Activated CD4-positive, CD25-positive, alpha-beta regulatory T cell treated with anti-CD3 and anti-CD28 coated beads, Interleukin-2, amount 50 U/mL, for 16 hours (primary cell): ENCODE data around the gene CACUL1.
"Not testable (repeated sequence)": the region's sequence is repeated elsewhere in the genome, so short reads cannot be mapped to it uniquely, and the experiment has no call there.

Source experiments
- DNase-seq: peaks from one replicate; pipeline ENCODE4 v3.0.0-alpha.2; 2020; ENCODE audit warnings: low read depth, low spot score

CACUL1 gene

DNA sequence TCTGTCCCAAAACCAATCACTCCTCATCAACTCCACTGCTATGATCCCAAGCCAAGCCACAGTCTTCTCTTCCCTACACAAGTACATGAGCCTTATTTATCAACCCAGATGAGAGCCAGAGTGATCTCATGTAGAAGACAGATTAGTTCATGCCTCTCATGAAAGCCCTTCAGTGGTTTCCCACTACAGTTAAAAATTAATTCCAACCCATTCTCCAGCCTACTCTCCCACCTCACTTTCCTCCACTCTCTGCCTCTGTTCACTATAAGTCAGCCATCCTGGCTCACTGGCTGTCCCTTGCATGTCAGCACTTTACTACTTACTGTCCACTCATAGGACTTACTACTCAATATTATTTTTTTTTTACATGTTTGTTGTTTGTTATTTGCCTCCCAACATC is 67.3 kb downstream of the CACUL1 start:
- no peak for DNase-seq

DNA sequence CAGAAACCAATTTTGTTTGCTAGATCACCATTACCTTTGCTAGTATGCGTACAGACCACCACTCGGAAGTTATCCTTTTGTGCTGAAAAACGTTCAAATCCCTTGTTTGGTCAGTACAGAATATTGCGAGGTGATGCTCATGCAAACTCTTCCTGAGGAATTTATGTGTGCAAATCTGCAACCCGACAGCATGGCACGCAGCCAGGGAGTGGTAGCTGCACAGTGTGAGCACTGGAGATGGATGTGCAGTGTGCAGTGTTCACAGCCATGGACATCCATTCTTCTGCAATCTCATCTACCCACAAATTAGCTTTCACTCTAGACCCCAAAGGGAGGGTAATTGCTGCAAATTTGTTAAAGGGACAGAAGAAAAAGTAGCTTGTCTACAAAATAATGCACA is 72.2 kb downstream of the CACUL1 start:
- no peak for DNase-seq

DNA sequence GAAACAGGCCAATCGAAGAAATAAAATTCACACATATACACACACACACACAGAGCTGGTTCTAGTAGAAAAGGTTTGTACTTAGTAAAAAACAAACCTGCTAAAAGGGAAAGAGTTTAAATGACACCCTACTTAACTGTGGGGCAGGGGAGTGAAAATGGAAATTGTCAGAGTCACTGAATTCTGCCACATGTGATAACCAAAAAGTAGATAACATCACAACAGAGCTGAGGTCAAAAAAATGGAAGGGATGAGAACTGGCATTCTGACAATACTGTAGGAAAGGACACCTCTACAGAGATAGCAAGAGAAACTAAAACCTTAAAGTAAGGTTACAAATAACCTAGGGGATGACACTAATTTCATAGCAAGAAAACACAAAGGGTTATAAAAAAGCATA is 74.6 kb downstream of the CACUL1 start:
- no peak for DNase-seq

DNA sequence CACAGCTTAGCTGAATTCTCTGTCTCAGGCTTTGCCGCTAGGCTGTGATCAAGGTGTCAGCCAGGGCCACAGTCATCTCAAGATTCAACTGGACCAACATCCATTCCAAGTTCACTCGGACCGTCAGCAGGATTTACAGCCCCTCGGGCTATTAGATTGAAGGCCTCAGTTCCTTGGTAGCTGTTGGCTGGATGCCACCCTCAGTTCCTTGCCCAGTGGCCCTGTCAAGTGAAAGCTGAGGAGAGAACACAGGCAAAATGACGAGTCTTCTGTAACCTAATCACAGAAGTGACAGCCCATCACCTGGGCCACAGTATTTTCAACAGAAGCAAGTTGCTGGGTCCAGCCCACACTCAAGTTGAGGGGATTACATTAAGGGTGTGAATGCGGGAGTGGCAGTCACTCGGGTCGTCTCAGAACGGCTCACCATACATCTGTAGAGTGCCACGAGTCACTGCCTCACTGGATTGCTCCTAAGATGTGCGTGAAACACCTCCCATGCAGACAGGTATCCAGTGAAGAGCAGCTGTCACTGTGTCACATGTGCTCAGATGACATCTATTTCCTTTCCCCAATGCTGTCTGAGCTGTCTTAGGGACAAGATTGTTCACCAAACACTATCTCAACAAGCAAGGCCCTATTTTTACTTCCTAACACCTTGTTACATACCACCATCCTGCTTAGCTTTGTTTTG is 80.4 kb downstream of the CACUL1 start:
- DNase-seq, result no peak

DNA sequence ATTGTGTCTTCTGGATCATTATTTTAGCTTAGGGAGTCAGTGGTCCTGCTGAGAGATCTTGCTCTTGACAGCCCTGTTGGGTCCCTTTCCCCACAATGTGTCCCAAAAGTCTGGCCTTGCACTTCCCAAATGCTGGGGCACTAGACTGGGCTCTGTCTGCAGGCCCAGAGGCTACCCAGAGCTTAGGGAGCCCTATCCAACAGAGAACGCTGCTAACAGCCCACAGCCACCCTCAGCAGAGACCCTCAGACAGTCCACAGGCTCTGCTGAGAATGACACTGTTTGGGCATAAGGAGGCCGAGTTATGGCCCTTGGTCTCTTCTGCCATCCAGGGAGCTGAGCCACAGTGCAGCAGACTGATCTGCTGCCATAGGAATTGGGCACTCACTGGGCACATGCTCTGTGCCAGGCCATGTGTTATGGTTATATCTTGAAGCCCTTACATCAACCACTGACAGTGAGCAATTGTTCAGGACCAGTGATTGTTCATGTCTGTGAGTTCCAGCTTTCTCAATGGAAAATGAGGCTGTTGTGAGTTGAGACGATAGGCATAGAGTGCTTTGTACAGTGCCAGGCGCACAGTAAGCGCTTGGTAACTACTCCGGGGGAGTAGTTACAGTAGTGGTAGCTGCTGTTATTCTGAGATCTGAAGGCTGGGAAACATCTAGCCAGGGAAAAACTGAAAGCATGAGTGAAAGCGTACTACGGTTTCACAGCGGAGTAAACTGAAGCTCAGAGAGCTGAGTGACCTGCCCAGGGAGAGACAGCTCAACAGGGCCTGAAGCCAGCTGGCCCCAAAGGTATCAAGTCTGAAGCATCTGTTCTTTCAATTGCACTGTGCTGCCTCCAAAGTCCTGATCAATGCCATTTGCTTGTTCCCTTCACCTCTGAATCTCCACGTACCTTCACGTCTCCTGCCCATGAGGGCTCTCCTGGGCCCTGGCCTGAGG is 81.7 kb downstream of the CACUL1 start:
- no peak for DNase-seq

DNA sequence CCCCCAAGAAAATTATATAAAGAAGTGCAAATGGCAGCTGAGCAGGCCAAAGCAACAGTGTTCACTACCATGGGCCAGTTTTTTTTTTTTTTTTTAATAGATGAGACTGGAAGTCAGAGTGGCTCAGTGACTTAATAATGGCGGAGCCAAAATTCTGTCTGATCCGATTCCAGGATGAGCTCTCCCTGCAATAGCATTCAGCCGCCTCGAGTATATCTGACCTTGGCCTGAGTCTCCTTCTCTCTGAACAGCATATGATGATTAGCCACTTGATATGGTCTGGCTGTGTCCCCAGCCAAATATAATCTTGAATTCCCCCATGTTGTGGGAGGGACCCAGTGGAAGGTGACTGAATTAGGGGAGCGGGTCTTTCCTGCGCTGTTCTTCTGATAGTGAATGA is 82.6 kb downstream of the CACUL1 start:
- DNase-seq, result no peak

DNA sequence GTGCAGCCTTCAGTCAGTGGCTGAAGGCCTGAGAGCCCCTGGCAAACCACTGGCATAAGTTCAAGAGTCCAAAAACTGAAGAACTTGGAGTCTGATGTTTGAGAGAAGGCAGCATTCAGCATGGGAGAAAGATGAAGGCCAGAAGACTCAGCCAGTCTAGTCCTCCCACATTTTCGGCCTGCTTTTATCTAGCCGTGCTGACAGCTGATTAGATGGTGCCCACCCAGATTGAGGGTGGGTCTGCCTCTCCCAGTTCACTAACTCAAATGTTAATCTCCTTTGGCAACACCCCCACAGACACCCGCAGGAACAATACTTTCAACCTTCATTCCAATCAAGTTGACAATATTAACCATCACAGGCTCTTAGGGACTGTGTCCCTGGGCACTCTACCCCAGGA is 83.5 kb downstream of the CACUL1 start:
- not testable (repeated sequence) for DNase-seq

DNA sequence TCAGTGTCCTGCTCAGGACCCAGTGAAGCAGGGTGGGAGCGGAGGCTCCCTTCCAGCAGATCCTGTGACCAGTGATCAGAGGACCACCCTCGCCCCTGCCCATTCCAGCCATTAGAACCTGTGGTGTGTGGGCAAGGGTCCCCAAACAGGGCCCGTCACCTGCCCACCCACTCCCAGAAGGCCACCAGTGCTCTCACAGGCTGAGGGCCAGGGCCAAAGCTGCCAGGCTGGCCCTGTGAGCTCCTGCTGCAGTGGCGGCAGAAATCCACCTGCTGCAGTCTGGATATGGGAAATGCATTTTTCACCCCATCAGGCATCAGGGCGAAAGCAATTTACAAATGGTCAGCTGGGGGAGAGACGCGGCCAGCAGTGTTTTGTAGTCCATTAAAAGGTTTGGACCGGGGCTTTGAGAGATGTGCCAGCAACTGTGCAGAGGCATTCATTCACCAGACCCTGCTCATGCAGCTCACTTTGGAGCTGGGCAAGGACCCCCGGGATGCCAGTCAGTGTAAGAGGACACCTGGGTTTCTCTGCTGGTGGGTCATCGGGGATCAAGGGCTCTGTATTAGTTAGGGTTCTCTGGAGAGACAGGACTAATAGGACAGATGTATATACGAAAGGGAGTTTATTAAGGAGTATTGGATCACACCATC is 84.2 kb downstream of the CACUL1 start:
- no peak for DNase-seq

DNA sequence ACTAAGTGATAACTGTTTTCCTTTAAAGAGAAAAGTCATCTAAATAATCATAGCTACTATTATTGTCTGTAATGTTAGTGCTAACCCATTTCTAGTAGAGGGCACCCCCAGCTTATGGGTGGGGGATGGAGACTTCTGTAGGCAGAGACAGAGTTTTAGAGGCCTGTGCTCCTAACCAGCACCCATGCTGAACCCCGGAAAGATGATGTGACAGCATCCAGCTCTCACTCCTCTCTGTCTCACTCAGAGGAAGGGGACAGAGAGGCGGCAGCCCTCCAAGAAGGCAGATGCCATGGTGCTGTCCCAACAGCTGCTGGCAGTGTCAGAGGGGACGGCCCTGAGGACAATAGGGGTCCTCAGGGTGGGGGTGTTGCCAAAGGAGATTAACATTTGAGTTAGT is 84.9 kb downstream of the CACUL1 start:
- DNase-seq, result no peak

DNA sequence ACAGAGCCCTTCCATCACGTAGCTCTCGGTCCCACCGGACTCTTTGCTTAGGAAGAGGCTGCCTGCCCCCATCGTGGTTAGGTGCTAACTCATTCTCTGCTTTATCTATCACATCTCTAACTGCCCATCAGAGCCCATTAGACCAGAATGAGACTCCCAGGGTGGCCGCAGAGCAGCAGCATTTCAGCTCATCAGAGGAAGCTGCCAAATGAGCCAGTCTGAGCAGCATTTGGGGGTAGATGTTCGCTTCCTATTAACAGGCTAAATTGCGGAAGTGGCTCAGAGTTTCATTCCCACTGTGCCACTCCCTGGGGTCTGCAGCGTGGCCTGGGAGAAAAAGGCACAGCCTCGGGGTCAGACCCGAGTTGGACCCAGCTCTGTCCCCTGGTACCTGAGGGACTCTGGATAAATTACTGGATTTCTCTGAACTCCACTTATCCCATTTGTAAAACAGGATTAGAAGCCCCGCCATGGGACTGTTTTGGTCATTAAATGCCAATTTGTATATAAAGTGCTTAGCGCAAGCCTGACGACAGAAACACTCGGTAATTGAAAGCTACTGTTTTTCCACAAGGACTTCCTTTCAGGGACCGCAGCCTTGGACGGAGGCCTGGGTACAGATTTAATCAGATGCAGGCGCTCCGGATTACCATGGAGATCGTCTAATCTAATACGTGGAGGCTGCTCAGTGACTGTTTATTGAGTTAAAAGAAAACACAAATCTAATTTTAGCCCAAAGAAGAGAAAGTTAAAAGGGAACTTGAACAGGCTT is 85.6 kb downstream of the CACUL1 start:
- DNase-seq, result no peak

DNA sequence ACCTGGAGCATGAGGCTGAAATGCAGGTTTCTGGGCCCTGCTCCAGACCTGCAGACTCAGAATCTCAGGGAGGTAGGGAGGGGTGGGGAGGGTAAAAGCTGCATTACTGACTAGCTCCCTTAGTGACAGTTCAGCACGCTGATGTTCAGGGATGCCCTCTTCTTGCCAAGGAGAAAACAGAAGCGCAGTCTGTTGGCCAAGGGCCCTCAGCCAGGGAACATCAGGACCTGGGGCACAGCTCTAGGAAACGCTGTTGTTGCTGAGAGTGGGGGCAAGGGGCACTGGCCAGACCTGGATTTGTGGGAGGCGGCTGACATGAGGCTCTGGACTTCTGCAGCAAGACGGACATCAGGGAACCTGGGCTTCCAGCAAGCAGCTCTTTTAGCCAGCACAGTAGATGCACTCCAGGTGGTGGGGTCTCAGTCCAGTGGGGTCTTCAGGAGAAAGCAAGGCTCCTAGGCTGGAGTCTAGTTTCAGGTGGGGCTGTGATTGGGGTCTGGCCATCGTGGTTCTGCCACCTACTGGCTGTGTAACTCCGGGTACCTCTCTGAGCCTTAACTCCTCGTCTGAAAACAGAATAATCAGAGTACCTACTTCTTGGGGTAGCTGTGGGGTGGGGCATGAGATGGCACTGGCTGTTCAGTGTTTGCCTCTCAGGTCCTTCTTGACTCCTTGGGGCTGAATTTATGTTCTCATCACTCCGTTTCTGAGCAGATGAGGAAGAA is 86.4 kb downstream of the CACUL1 start:
- DNase-seq, result no peak

DNA sequence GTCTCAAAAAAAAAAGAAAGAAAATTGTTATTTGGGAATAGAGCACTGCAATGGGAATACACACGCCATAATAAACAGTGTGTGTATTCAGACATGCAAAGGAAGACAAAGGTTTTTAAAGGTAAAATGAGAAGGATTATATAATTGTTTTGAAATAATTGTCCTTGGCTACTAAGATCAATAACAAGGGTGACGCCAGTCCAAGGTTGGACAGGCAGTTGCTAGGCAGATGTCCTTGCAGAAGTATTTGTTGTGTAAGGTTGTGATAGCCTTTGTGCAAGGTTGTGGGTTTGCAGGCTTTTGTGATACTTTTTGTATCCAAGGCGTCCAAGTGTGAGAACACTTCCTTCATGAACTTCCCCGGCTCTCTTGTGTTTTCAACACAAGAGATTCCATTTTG is 87.0 kb downstream of the CACUL1 start:
- no peak for DNase-seq

DNA sequence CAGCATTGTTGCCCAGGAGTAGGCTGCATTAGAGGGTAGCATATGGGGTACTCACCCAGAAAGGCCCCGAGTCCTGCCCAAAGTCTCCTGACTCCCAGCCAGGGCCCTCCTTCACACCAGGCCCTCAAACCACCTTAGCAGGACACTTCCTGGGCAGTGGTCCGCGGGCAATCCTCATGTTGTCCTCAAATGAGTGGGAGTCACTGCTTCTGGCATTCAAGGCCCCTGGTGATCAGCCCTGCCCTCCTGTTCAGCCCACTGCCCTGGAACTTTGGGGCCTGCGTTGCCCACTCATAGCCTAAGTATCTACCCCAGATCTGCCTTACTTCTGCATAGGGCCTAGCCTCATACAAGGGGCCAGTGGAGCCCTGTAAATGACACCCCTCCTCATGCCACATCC is 88.4 kb downstream of the CACUL1 start:
- no peak for DNase-seq

DNA sequence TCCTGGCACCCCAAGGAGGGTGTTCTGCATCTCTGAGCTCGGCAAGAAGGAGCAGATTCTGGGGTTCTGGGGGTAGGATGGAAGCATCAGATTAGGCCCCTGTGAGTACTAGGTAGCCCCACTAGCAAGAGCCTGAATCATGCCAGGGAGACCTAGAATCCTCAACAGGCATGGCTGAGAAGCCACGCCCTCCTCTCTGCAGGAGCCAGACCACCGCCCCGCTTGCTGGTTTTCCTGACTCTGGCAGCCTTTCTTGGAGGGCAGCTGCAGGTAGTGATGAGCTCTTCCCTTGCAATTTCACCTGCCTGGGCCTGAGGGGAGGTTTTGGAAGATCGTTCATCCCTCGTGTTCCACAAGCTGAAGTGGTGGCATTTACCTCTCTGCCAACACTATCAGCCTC is 90.4 kb downstream of the CACUL1 start:
- no peak for DNase-seq

DNA sequence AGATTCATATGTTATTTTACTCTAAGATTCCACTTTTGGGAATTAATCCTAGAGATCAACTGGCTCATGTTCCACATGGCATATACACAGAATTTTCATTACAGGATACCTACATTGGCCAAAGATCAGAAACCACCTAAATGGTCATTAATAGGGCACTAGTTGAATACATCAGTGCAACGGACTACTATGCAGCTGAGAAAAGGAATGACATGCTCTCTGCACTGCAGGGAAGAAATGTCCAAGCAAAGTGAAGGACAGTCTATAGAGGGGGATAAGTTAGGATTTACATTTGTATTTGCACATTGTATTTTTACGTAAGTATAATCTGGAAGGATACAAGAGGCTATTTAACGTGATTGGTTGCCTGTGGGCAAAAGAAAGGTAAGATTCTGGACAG is 91.6 kb downstream of the CACUL1 start:
- no peak for DNase-seq

DNA sequence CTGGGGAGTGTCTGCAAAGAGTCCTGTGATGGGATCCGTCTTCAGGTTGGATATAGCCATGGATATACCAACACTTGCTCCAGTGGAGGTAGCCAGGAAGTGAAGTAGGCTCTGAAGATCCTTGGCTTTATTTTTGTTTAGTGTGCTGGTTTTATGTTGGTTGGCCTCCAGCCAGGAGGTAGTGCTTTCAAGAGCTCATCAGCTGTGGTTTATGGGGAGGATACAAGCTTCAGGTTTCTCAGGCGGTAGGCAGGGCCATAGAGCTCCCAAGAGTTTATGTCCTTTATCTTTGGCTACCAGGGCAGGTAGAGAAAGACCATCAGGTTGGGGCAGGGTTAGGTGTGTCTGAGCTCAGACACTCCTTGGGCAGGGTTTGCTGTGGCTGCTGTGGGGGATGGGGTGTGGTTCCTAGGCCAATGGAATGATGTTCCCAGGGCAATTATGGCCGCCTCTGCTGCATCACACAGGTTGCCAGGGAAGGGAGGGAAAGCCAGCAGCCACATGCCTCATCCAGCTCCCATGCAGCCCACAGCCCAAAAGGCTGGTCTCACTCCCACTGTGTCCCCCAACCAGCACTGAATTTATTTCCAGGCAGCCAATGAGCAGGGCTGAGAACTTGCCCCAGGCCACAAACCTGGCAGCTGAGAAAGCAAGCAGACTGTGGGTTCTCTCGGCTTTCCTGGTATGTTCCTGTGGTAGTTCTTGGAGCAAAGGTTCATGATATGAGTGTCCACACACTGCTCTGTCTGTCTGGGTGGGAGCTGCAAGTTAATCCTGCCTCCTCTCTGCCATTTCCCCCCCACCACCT is 92.3 kb downstream of the CACUL1 start:
- DNase-seq, result no peak

DNA sequence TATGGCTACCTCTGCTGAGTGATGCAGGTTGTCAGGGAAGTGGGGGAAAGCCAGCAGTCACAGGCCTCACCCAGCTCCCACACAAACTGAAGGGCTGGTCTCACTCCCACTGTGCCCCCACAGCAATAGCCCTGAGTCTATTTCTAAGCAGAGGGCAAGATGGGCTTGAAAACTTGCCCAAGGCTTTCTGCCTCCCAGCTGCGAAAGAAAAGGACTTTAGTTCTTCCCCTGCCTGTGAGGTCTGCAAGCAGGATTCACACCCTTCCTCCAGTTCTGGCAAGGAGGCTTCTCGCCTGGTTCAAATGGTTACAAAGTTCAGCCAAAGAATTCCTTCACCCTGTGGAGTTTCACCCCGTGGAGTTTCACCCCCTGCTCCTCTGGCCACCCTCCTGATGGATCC is 96.0 kb downstream of the CACUL1 start:
- no peak for DNase-seq

DNA sequence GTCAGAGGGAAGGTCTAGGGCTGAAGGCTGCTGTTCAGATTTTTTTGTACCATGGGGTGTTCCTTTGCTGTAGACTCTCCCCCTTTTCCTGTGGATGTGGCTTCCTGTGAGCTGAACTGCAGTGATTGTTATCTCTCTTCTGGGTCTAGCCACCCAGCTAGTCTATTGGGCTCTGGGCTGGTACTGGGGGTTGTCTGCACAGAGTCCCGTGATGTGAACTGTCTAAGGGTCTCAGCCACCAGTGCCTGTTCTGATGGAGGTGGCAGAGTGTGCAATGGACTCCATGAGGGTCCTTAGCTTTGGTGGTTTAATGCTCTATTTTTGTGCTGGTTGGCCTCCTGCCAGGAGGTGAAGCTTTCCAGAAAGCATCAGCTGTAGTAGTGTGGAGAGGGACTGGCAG is 96.6 kb downstream of the CACUL1 start:
- DNase-seq, result not testable (repeated sequence)

DNA sequence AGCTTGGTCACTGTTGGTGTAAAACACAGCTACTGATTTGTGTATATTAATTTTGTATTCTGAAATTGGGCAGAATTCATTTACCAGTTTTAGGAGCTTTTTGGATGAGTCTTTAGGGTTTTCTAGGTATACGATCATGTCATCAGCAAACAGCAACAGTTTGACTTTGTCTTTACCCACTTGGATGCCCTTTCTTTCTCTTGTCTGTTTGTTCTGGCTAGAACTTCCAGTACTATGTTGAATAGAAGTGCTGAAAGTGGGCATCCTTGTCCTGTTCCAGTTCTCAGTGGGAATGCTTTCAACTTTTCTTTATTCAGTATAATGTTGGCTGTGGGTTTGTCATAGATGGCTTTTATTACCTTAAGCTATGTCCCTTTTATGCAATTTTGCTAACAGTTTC is 109.5 kb downstream of the CACUL1 start:
- DNase-seq, result not testable (repeated sequence)

DNA sequence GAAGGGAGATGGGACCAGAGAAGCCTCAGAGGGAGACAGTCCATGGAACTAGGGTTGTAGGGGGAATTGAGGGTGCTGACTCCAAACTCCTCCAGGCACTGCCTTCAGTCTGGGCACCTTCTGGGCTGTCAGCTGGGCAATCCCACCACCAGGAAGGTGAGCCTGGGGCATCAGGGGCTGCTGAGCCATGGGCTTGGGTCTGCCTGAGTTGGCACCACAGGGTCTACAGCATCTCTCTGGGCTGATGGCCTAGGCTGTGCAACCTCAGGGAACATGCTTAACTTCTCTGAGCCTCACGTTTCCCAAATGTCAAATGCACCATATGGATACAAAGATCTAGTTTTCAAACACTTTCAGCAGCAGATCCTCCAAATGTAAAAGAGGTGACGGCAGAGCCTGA is 112.5 kb downstream of the CACUL1 start:
- no peak for DNase-seq
